Measurements from ENCODE around the gene VGLL4. TPM values are rescaled to one million over a fixed set of nuclear protein-coding genes. Genes with fewer than 3 reads are reported as not detected.
"Not testable (repeated sequence)": the region's sequence is repeated elsewhere in the genome, so short reads cannot be mapped to it uniquely, and the experiment has no call there.

Gene VGLL4
- polyA plus RNA-seq, 6 donors from 2014 or later: 7.9 to 16.0 (median 13.8) TPM

GRCh38 chr3:11578169-11578568 lies 65.5 kb downstream of the VGLL4 start:
- Mint-ChIP-seq H3K27me3 (no peaks in the 10 kb centered on the region), H3K9me3 (peaks cover 0 to 1% (median 0%) of the 10 kb centered on the region in 7 donors), H3K4me3 (no peak overlapping the region), H3K27ac (peak overlapping the region in 2 of 6 donors; percentile 36 to 69), H3K36me3 (peaks cover 16% of the 10 kb centered on the region in 2 donors), H3K4me1 (peaks cover 33 to 54% (median 43%) of the 10 kb centered on the region in 3 donors)
- ATAC-seq (ENCODE audit: low read depth in 2 of 2) (no peak), DNase-seq (no peak)

- Mint-ChIP-seq H3K4me1 (peaks cover 18 to 37% (median 33%) of the 10 kb centered on the region in 3 donors), H3K9me3 (peaks cover 0 to 1% (median 0%) of the 10 kb centered on the region in 7 donors), H3K36me3 (peaks cover 16 to 19% of the 10 kb centered on the region in 2 donors)
Observed at GRCh38 chr3:11576453-11576852, 67.3 kb downstream of the VGLL4 start.

GRCh38 chr3:11575677-11576076 lies 68.0 kb downstream of the VGLL4 start:
- H3K4me1 Mint-ChIP-seq: peaks cover 21 to 34% (median 32%) of the 10 kb centered on the region in 3 donors
- H3K9me3 Mint-ChIP-seq: peaks cover 0 to 1% (median 0%) of the 10 kb centered on the region in 7 donors
- no peak for ATAC-seq (ENCODE audit: low read depth in 2 of 2)
- no peak overlapping the region for H3K4me3 Mint-ChIP-seq
- H3K36me3 Mint-ChIP-seq: peaks cover 16 to 21% of the 10 kb centered on the region in 2 donors
- H3K27me3 Mint-ChIP-seq: no peaks in the 10 kb centered on the region
- no peak for DNase-seq
- peak overlapping the region in 3 of 6 donors; percentile 51 to 80 (median 64) for H3K27ac Mint-ChIP-seq

More at GRCh38 chr3:11576453-11576852, 67.3 kb downstream of the VGLL4 start:
- ATAC-seq (ENCODE audit: low read depth in 2 of 2) (no peak), DNase-seq (no peak)
- Mint-ChIP-seq H3K27me3 (no peaks in the 10 kb centered on the region), H3K27ac (peak overlapping the region in 3 of 6 donors; percentile 69 to 84 (median 76)), H3K4me3 (no peak overlapping the region)

GRCh38 chr3:11574981-11575669 lies 68.6 kb downstream of the VGLL4 start:
- no peak overlapping the region for H3K4me3 Mint-ChIP-seq
- DNase-seq: no peak
- H3K36me3 Mint-ChIP-seq: peaks cover 12 to 22% of the 10 kb centered on the region in 2 donors
- peak overlapping the region in 1 of 6 donors; percentile 47 for H3K27ac Mint-ChIP-seq
- no peak for ATAC-seq (ENCODE audit: low read depth in 2 of 2)
- no peaks in the 10 kb centered on the region for H3K9me3 Mint-ChIP-seq
- peaks cover 26 to 37% (median 32%) of the 10 kb centered on the region in 3 donors for H3K4me1 Mint-ChIP-seq
- no peaks in the 10 kb centered on the region for H3K27me3 Mint-ChIP-seq

- not testable (repeated sequence) for H3K27me3 Mint-ChIP-seq; H3K9me3 Mint-ChIP-seq; ATAC-seq (ENCODE audit: low read depth in 2 of 2); H3K4me3 Mint-ChIP-seq; H3K27ac Mint-ChIP-seq; DNase-seq
- Mint-ChIP-seq H3K36me3 (peaks cover 7 to 17% of the 10 kb centered on the region in 2 donors), H3K4me1 (peaks cover 26 to 32% (median 26%) of the 10 kb centered on the region in 3 donors)
Observed at GRCh38 chr3:11572660-11573059, 71.1 kb downstream of the VGLL4 start.

GRCh38 chr3:11570789-11571495 lies 72.8 kb downstream of the VGLL4 start:
- Mint-ChIP-seq H3K36me3 (peaks cover 7 to 24% of the 10 kb centered on the region in 2 donors), H3K27me3 (no peaks in the 10 kb centered on the region), H3K9me3 (no peaks in the 10 kb centered on the region), H3K4me3 (no peak overlapping the region), H3K27ac (peak overlapping the region in 2 of 6 donors; percentile 87 to 91), H3K4me1 (peaks cover 11 to 18% (median 16%) of the 10 kb centered on the region in 3 donors)
- DNase-seq: no peak
- ATAC-seq (ENCODE audit: low read depth in 2 of 2): no peak

GRCh38 chr3:11570251-11570650 lies 73.5 kb downstream of the VGLL4 start:
- ATAC-seq (ENCODE audit: low read depth in 2 of 2): no peak
- Mint-ChIP-seq H3K4me3 (no peak overlapping the region), H3K36me3 (peaks cover 7 to 24% of the 10 kb centered on the region in 2 donors), H3K27me3 (no peaks in the 10 kb centered on the region), H3K27ac (peak overlapping the region in 1 of 6 donors; percentile 15), H3K4me1 (peaks cover 5 to 18% (median 16%) of the 10 kb centered on the region in 3 donors), H3K9me3 (no peaks in the 10 kb centered on the region)
- DNase-seq: no peak

- peaks cover 4 to 18% (median 14%) of the 10 kb centered on the region in 3 donors for H3K4me1 Mint-ChIP-seq
- ATAC-seq (ENCODE audit: low read depth in 2 of 2) (no peak), DNase-seq (no peak)
- peak overlapping the region in 3 of 6 donors; percentile 26 to 88 (median 85) for H3K27ac Mint-ChIP-seq
- no peaks in the 10 kb centered on the region for H3K9me3 Mint-ChIP-seq
- H3K4me3 Mint-ChIP-seq: no peak overlapping the region
- peaks cover under 1 to 24% of the 10 kb centered on the region in 2 donors for H3K36me3 Mint-ChIP-seq
- no peaks in the 10 kb centered on the region for H3K27me3 Mint-ChIP-seq
Observed at GRCh38 chr3:11569156-11569741, 74.5 kb downstream of the VGLL4 start.

- Mint-ChIP-seq H3K27me3 (no peaks in the 10 kb centered on the region), H3K9me3 (no peaks in the 10 kb centered on the region), H3K36me3 (peaks cover 1 to 23% of the 10 kb centered on the region in 2 donors), H3K27ac (peak overlapping the region in 3 of 6 donors; percentile 16 to 42 (median 22)), H3K4me1 (peaks cover 2 to 18% (median 10%) of the 10 kb centered on the region in 3 donors), H3K4me3 (no peak overlapping the region)
- DNase-seq (no peak), ATAC-seq (ENCODE audit: low read depth in 2 of 2) (no peak)
Observed at GRCh38 chr3:11568503-11569155, 75.1 kb downstream of the VGLL4 start.

GRCh38 chr3:11567516-11568467 lies 75.9 kb downstream of the VGLL4 start:
- no peaks in the 10 kb centered on the region for H3K27me3 Mint-ChIP-seq
- peak overlapping the region in 2 of 8 donors; percentile 10 to 16 for H3K4me3 Mint-ChIP-seq
- ATAC-seq (ENCODE audit: low read depth in 2 of 2) (no peak), DNase-seq (no peak)
- H3K9me3 Mint-ChIP-seq: no peaks in the 10 kb centered on the region
- peak overlapping the region in 4 of 6 donors; percentile 47 to 63 (median 58) for H3K27ac Mint-ChIP-seq
- peaks cover 4 to 21% of the 10 kb centered on the region in 2 donors for H3K36me3 Mint-ChIP-seq
- peaks cover 2 to 18% (median 9%) of the 10 kb centered on the region in 3 donors for H3K4me1 Mint-ChIP-seq

- Mint-ChIP-seq H3K27ac (peak overlapping the region in 1 of 6 donors; percentile 8), H3K4me3 (no peak overlapping the region), H3K4me1 (peaks cover 2 to 18% (median 9%) of the 10 kb centered on the region in 3 donors), H3K27me3 (no peaks in the 10 kb centered on the region), H3K36me3 (peaks cover 4 to 21% of the 10 kb centered on the region in 2 donors), H3K9me3 (no peaks in the 10 kb centered on the region)
- ATAC-seq (ENCODE audit: low read depth in 2 of 2): no peak
- no peak for DNase-seq
Observed at GRCh38 chr3:11566916-11567315, 76.8 kb downstream of the VGLL4 start.

GRCh38 chr3:11566478-11566877 lies 77.2 kb downstream of the VGLL4 start:
- no peaks in the 10 kb centered on the region for H3K9me3 Mint-ChIP-seq
- H3K27me3 Mint-ChIP-seq: no peaks in the 10 kb centered on the region
- no peak overlapping the region for H3K27ac Mint-ChIP-seq
- H3K4me1 Mint-ChIP-seq: peaks cover 2 to 18% (median 9%) of the 10 kb centered on the region in 3 donors
- peaks cover 4 to 21% of the 10 kb centered on the region in 2 donors for H3K36me3 Mint-ChIP-seq
- no peak for DNase-seq
- no peak overlapping the region for H3K4me3 Mint-ChIP-seq
- ATAC-seq (ENCODE audit: low read depth in 2 of 2): no peak
